Liver (tissue), 3 donors: ENCODE data around the gene KRTAP19-4.
"Not testable (repeated sequence)": the region's sequence is repeated elsewhere in the genome, so short reads cannot be mapped to it uniquely, and the experiment has no call there.

Experiments used
- FOXA2 ChIP-seq: IDR thresholded peaks from 2 replicates; pipeline ENCODE4 v1.6.1; 2016; ENCODE audit warnings: antibody characterized with exemption
- GABPA ChIP-seq, 2 donors: IDR thresholded peaks in 1 of 2; conservative IDR thresholded peaks in 1 of 2; 2 replicates each; pipeline ENCODE4 v1.6.1; 2016; ENCODE audit warnings: antibody characterized with exemption in 2 of 2, mild to moderate bottlenecking in 1 of 2, moderate library complexity in 1 of 2
- JUND ChIP-seq, 2 donors: IDR thresholded peaks; 2 replicates each; pipeline ENCODE4 v1.6.1; 2016; ENCODE audit warnings: antibody characterized with exemption in 2 of 2
- RAD21 ChIP-seq, 2 donors: IDR thresholded peaks; 2 replicates each; pipeline ENCODE4 v1.6.1; 2016; ENCODE audit warnings: antibody characterized with exemption in 2 of 2, mild to moderate bottlenecking in 2 of 2
- RXRA ChIP-seq, 2 donors: IDR thresholded peaks; 2 replicates each; pipeline ENCODE4 v1.6.1; 2017 to 2018; ENCODE audit warnings: antibody characterized with exemption in 2 of 2, mild to moderate bottlenecking in 1 of 2
- SP1 ChIP-seq: IDR thresholded peaks from 2 replicates; pipeline ENCODE4 v1.6.1; 2018; ENCODE audit warnings: antibody characterized with exemption, mild to moderate bottlenecking
- TAF1 ChIP-seq: conservative IDR thresholded peaks from 2 replicates; pipeline ENCODE4 v1.6.1; 2016; ENCODE audit warnings: antibody characterized with exemption, mild to moderate bottlenecking
- YY1 ChIP-seq: IDR thresholded peaks from 2 replicates; pipeline ENCODE4 v1.6.1; 2016; ENCODE audit warnings: antibody characterized with exemption, mild to moderate bottlenecking
- TF ChIP-seq, protein P1 (sequence below): fragments of 150-350 bp; IDR thresholded peaks from 2 replicates; pipeline ENCODE4 v1.5.1; 2017; ENCODE audit warnings: improper control_type of control experiment, low read depth, low read length; ENCODE audit not compliant: missing input control
- TF ChIP-seq, protein P2 (sequence below): IDR thresholded peaks from 2 replicates; pipeline ENCODE4 v1.6.1; 2016; ENCODE audit warnings: antibody characterized with exemption
- TF ChIP-seq, protein P3 (sequence below): IDR thresholded peaks from 2 replicates; pipeline ENCODE4 v1.6.1; 2016; ENCODE audit warnings: antibody characterized with exemption, mild to moderate bottlenecking
- TF ChIP-seq, protein P4 (sequence below): IDR thresholded peaks from 2 replicates; pipeline ENCODE4 v1.6.1; 2016; ENCODE audit warnings: antibody characterized with exemption
- TF ChIP-seq, protein P5 (sequence below): IDR thresholded peaks from 2 replicates; pipeline ENCODE4 v1.6.1; 2016; ENCODE audit warnings: antibody characterized with exemption
- donor health status: healthy.
- donor health status: healthy.

DNA sequence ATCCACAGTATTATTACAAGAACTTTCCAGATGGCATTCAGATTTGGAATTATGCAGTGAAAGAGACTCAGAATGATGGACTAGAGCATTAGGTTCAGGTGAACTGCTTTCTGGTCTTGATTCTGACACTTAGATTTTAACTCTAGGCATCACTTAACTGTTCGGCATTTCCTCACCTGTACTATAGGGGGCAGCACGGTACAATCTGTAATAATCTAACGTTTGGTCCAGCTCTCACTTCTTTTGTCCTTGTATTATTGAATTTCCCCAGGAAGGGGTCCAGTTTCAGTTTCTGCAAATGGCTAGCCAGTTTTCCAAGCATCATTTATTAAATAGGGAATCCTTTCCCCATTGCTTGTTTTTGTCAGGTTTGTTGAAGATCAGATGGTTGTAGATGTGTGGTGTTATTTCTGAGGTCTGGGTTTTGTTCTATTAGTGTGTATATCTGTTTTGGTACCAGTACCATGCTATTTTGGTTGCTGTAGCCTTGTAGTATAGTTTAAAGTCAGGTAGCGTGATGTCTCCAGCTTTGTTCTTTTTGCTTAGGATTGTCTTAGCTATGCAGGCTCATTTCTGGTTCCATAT is 8.7 kb upstream of the KRTAP19-4 start:
- TF ChIP-seq, protein P1, sequence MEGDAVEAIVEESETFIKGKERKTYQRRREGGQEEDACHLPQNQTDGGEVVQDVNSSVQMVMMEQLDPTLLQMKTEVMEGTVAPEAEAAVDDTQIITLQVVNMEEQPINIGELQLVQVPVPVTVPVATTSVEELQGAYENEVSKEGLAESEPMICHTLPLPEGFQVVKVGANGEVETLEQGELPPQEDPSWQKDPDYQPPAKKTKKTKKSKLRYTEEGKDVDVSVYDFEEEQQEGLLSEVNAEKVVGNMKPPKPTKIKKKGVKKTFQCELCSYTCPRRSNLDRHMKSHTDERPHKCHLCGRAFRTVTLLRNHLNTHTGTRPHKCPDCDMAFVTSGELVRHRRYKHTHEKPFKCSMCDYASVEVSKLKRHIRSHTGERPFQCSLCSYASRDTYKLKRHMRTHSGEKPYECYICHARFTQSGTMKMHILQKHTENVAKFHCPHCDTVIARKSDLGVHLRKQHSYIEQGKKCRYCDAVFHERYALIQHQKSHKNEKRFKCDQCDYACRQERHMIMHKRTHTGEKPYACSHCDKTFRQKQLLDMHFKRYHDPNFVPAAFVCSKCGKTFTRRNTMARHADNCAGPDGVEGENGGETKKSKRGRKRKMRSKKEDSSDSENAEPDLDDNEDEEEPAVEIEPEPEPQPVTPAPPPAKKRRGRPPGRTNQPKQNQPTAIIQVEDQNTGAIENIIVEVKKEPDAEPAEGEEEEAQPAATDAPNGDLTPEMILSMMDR = peak; percentile 15
- not testable (repeated sequence) for TF ChIP-seq TAF1; SP1; YY1; RXRA (IDR thresholded peaks at IDR 0.05); GABPA (IDR thresholded peaks at IDR 0.05 in 1 of 2, conservative IDR thresholded peaks at IDR 0.05 in 1 of 2); JUND (IDR thresholded peaks at IDR 0.05); FOXA2
- TF ChIP-seq, protein P2, sequence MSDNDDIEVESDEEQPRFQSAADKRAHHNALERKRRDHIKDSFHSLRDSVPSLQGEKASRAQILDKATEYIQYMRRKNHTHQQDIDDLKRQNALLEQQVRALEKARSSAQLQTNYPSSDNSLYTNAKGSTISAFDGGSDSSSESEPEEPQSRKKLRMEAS = not testable (repeated sequence)
- TF ChIP-seq, protein P3, sequence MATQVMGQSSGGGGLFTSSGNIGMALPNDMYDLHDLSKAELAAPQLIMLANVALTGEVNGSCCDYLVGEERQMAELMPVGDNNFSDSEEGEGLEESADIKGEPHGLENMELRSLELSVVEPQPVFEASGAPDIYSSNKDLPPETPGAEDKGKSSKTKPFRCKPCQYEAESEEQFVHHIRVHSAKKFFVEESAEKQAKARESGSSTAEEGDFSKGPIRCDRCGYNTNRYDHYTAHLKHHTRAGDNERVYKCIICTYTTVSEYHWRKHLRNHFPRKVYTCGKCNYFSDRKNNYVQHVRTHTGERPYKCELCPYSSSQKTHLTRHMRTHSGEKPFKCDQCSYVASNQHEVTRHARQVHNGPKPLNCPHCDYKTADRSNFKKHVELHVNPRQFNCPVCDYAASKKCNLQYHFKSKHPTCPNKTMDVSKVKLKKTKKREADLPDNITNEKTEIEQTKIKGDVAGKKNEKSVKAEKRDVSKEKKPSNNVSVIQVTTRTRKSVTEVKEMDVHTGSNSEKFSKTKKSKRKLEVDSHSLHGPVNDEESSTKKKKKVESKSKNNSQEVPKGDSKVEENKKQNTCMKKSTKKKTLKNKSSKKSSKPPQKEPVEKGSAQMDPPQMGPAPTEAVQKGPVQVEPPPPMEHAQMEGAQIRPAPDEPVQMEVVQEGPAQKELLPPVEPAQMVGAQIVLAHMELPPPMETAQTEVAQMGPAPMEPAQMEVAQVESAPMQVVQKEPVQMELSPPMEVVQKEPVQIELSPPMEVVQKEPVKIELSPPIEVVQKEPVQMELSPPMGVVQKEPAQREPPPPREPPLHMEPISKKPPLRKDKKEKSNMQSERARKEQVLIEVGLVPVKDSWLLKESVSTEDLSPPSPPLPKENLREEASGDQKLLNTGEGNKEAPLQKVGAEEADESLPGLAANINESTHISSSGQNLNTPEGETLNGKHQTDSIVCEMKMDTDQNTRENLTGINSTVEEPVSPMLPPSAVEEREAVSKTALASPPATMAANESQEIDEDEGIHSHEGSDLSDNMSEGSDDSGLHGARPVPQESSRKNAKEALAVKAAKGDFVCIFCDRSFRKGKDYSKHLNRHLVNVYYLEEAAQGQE = not testable (repeated sequence)
- TF ChIP-seq RAD21 (IDR thresholded peaks at IDR 0.05) = peak in 1 of 2 donors; percentile 18
- TF ChIP-seq, protein P4, sequence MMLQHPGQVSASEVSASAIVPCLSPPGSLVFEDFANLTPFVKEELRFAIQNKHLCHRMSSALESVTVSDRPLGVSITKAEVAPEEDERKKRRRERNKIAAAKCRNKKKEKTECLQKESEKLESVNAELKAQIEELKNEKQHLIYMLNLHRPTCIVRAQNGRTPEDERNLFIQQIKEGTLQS = not testable (repeated sequence)
- TF ChIP-seq, protein P5, sequence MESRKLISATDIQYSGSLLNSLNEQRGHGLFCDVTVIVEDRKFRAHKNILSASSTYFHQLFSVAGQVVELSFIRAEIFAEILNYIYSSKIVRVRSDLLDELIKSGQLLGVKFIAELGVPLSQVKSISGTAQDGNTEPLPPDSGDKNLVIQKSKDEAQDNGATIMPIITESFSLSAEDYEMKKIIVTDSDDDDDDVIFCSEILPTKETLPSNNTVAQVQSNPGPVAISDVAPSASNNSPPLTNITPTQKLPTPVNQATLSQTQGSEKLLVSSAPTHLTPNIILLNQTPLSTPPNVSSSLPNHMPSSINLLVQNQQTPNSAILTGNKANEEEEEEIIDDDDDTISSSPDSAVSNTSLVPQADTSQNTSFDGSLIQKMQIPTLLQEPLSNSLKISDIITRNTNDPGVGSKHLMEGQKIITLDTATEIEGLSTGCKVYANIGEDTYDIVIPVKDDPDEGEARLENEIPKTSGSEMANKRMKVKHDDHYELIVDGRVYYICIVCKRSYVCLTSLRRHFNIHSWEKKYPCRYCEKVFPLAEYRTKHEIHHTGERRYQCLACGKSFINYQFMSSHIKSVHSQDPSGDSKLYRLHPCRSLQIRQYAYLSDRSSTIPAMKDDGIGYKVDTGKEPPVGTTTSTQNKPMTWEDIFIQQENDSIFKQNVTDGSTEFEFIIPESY = not testable (repeated sequence)
